ENCODE measurements around the gene C9. TPM values are rescaled to one million over a fixed set of nuclear protein-coding genes. Genes with fewer than 3 reads are reported as not detected.

Gene C9
- total and polyA plus RNA-seq, 12 donors = 0.17 TPM; not detected in 11

- no peak overlapping the region for H3K4me3 ChIP-seq
- intact Hi-C loops (cut with DNase I) = no loop called here
- H3K27ac ChIP-seq = no peak overlapping the region
- peaks cover 0 to 48% (median 0%) of the 10 kb centered on the region in 9 donors for H3K4me1 ChIP-seq
- no peak for ATAC-seq
- DNase-seq = no peak
- H3K9me3 ChIP-seq = no peaks in the 10 kb centered on the region
- TF ChIP-seq CTCF (IDR thresholded peaks at IDR 0.05) = no peak
- peaks cover 0 to 5% (median 0%) of the 10 kb centered on the region in 7 donors for H3K27me3 ChIP-seq
- H3K36me3 ChIP-seq = no peaks in the 10 kb centered on the region
Measured at GRCh38 chr5:39260095-39260494, 104.2 kb downstream of the C9 start.

GRCh38 chr5:39257554-39257953, 106.7 kb downstream of the C9 start:
- DNase-seq (no peak), ATAC-seq (no peak)
- H3K27me3 ChIP-seq = peaks cover 0 to 5% (median 0%) of the 10 kb centered on the region in 7 donors
- no peaks in the 10 kb centered on the region for H3K36me3 ChIP-seq
- WGBS, 2 donors = 88 to 95% methylated on average over 3 of the region's 3 CpGs
- no peak overlapping the region for H3K27ac ChIP-seq
- H3K4me1 ChIP-seq = peaks cover 0 to 49% (median 0%) of the 10 kb centered on the region in 9 donors
- intact Hi-C loops (cut with DNase I) = no loop called here
- TF ChIP-seq CTCF (IDR thresholded peaks at IDR 0.05) = no peak
- no peaks in the 10 kb centered on the region for H3K9me3 ChIP-seq
- no peak overlapping the region for H3K4me3 ChIP-seq

GRCh38 chr5:39256477-39257235, 107.6 kb downstream of the C9 start:
- intact Hi-C loops (cut with DNase I) = no loop called here
- peaks cover 0 to 5% (median 0%) of the 10 kb centered on the region in 7 donors for H3K27me3 ChIP-seq
- peak in 1 of 8 donors; percentile 74 for ATAC-seq
- H3K36me3 ChIP-seq = no peaks in the 10 kb centered on the region
- no peak for DNase-seq
- 67 to 90% methylated on average over 4 of the region's 4 CpGs for WGBS, 2 donors
- no peak overlapping the region for H3K4me3 ChIP-seq
- H3K9me3 ChIP-seq = no peaks in the 10 kb centered on the region
- H3K27ac ChIP-seq = peak overlapping the region in 1 of 10 donors; percentile 64
- peaks cover 0 to 49% (median 0%) of the 10 kb centered on the region in 9 donors for H3K4me1 ChIP-seq
- TF ChIP-seq CTCF (IDR thresholded peaks at IDR 0.05) = no peak

- Histone ChIP-seq H3K4me1 (peaks cover 0 to 49% (median 0%) of the 10 kb centered on the region in 9 donors), H3K27ac (no peak overlapping the region), H3K4me3 (no peak overlapping the region), H3K36me3 (peaks cover 0 to 2% (median 0%) of the 10 kb centered on the region in 9 donors), H3K27me3 (peaks cover 0 to 5% (median 0%) of the 10 kb centered on the region in 7 donors), H3K9me3 (no peaks in the 10 kb centered on the region)
- intact Hi-C loops (cut with DNase I) = no loop called here
- no peak for TF ChIP-seq CTCF (IDR thresholded peaks at IDR 0.05)
- DNase-seq = no peak
- 79 to 82% methylated on average over 2 of the region's 2 CpGs for whole genome bisulfite sequencing, 2 donors
- ATAC-seq = no peak
Measured at GRCh38 chr5:39255406-39255805, 108.9 kb downstream of the C9 start.
